ENCODE data around the gene RNF144B. TPM values are rescaled to one million over a fixed set of nuclear protein-coding genes. Genes with fewer than 3 reads are reported as not detected.

Gene RNF144B
- total and polyA plus RNA-seq, 2 donors: 6.1 to 24.1 TPM

DNA sequence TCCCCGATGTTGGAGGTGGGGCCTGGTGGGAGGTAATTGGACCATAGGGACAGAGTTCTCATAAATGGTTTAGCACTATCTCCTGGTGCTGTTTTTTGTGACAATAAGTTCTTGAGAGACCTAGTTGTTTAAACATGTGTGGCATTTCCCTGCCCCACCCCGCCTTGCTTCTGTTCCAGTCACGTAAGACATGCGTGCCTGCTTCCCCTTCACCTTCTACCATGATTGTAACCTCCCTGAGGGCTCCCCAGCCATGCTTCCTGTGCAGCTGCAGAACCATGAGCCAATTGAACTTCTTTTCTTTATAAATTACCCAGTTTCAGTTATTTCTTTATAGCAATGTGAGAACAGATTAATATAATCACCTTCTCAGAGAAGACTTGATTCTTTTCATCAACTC lies 2.5 kb upstream of the RNF144B start:
- Histone ChIP-seq H3K9me3 (ENCODE audit: control insufficient read depth in 2 of 2, insufficient read depth in 1 of 2, low read length in 1 of 2) (no peaks in the 10 kb centered on the region), H3K36me3 (ENCODE audit: control insufficient read depth in 2 of 2, insufficient read depth in 2 of 2, low read length in 1 of 2) (no peaks in the 10 kb centered on the region), H3K27ac (ENCODE audit: low read depth in 1 of 2, low read length in 1 of 2) (no peak overlapping the region), H3K27me3 (ENCODE audit: control insufficient read depth in 2 of 2, insufficient read depth in 1 of 2, low read length in 1 of 2) (no peaks in the 10 kb centered on the region), H3K4me3 (ENCODE audit: low read length in 2 of 2) (no peak overlapping the region), H3K4me1 (ENCODE audit: control insufficient read depth in 2 of 2, insufficient read depth in 2 of 2, low read length in 2 of 2) (peaks cover 3 to 8% of the 10 kb centered on the region in 2 donors)
- no peak for DNase-seq (ENCODE audit: low read depth in 6 of 9, low spot score in 9 of 9)
- WGBS: 95% methylated on average over 4 of the region's 4 CpGs

DNA sequence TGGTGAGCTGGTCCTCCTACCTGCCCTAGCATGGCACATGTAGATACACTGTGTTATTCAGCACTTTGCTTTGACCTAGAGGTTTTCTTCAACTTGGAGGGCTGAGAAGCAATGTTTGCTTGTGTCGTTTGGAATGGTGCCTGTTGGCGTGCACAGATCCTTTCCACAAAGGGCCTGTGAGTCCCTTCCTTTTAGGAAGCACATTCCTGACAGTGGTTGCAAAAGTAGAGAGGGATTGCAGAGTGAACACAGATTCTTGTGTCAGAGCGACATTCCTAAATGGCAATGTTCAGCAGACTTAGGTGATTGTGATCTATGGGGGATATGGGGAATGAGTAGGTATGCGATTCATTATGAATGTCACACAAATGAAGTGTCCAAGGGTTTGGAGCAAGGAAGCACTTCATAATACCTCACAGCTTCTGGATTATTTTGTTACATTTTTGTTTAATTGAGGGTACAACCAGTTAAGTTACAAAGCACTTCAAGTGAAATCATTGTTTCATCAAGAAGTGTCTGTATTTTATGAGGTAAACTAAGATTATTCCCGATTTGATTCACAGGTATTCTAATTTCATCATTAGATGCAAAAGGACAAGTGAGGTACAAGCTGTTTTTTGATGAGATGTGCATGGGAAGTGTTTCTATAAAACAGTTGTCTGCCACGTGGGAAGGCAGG lies 713 bp upstream of the RNF144B start:
- Histone ChIP-seq H3K27me3 (ENCODE audit: control insufficient read depth in 2 of 2, insufficient read depth in 1 of 2, low read length in 1 of 2) (no peaks in the 10 kb centered on the region), H3K36me3 (ENCODE audit: control insufficient read depth in 2 of 2, insufficient read depth in 2 of 2, low read length in 1 of 2) (no peaks in the 10 kb centered on the region), H3K9me3 (ENCODE audit: control insufficient read depth in 2 of 2, insufficient read depth in 1 of 2, low read length in 1 of 2) (no peaks in the 10 kb centered on the region), H3K27ac (ENCODE audit: low read depth in 1 of 2, low read length in 1 of 2) (peak overlapping the region in 1 of 2 donors; percentile 79), H3K4me1 (ENCODE audit: control insufficient read depth in 2 of 2, insufficient read depth in 2 of 2, low read length in 2 of 2) (peaks cover 3 to 8% of the 10 kb centered on the region in 2 donors), H3K4me3 (ENCODE audit: low read length in 2 of 2) (peak overlapping the region in 1 of 2 donors; percentile 93)
- 67% methylated on average over 6 of the region's 6 CpGs for WGBS
- DNase-seq (ENCODE audit: low read depth in 6 of 9, low spot score in 9 of 9): no peak

GRCh38 chr6:18388271-18388670 lies 1.1 kb downstream of the RNF144B start:
- H3K36me3 ChIP-seq (ENCODE audit: control insufficient read depth in 2 of 2, insufficient read depth in 2 of 2, low read length in 1 of 2): no peaks in the 10 kb centered on the region
- peak overlapping the region; percentile 13 to 27 for H3K27ac ChIP-seq (ENCODE audit: low read depth in 1 of 2, low read length in 1 of 2)
- DNase-seq (ENCODE audit: low read depth in 6 of 9, low spot score in 9 of 9): no peak
- no peaks in the 10 kb centered on the region for H3K9me3 ChIP-seq (ENCODE audit: control insufficient read depth in 2 of 2, insufficient read depth in 1 of 2, low read length in 1 of 2)
- H3K4me1 ChIP-seq (ENCODE audit: control insufficient read depth in 2 of 2, insufficient read depth in 2 of 2, low read length in 2 of 2): peaks cover 3 to 8% of the 10 kb centered on the region in 2 donors
- H3K4me3 ChIP-seq (ENCODE audit: low read length in 2 of 2): peak overlapping the region; percentile 60 to 93
- 7% methylated on average over 3 of the region's 3 CpGs for WGBS
- no peaks in the 10 kb centered on the region for H3K27me3 ChIP-seq (ENCODE audit: control insufficient read depth in 2 of 2, insufficient read depth in 1 of 2, low read length in 1 of 2)

- no peaks in the 10 kb centered on the region for H3K9me3 ChIP-seq (ENCODE audit: control insufficient read depth in 2 of 2, insufficient read depth in 1 of 2, low read length in 1 of 2)
- DNase-seq (ENCODE audit: low read depth in 6 of 9, low spot score in 9 of 9): no peak
- H3K4me3 ChIP-seq (ENCODE audit: low read length in 2 of 2): peak overlapping the region; percentile 4 to 93
- H3K27ac ChIP-seq (ENCODE audit: low read depth in 1 of 2, low read length in 1 of 2): no peak overlapping the region
- no peaks in the 10 kb centered on the region for H3K27me3 ChIP-seq (ENCODE audit: control insufficient read depth in 2 of 2, insufficient read depth in 1 of 2, low read length in 1 of 2)
- 80% methylated on average over 1 of the region's 1 CpG for WGBS
- no peaks in the 10 kb centered on the region for H3K36me3 ChIP-seq (ENCODE audit: control insufficient read depth in 2 of 2, insufficient read depth in 2 of 2, low read length in 1 of 2)
- peaks cover 3 to 8% of the 10 kb centered on the region in 2 donors for H3K4me1 ChIP-seq (ENCODE audit: control insufficient read depth in 2 of 2, insufficient read depth in 2 of 2, low read length in 2 of 2)
Observed at GRCh38 chr6:18388942-18389341, 1.8 kb downstream of the RNF144B start.

DNA sequence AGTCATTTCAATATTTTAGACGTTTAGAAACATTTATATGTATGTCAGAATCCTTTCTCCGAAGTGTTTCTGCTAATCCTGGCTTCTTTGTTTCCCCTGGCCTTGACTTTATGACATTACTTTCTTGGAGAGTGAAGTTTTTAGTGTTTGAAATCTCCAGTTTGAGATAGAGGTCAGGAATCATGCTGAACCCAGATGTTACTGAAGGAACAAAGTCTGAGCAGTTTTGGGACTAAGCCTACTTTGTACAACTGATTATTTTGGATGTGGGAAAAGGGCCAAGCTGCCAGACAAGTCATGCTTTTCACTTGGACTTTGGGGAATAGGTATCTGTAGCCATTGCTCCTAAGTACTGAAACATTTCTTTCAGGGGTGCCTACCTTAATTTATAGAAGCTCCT lies 2.3 kb downstream of the RNF144B start:
- no peak for DNase-seq (ENCODE audit: low read depth in 6 of 9, low spot score in 9 of 9)
- 44% methylated on average over 2 of the region's 2 CpGs for WGBS
- H3K27ac ChIP-seq (ENCODE audit: low read depth in 1 of 2, low read length in 1 of 2): no peak overlapping the region
- H3K36me3 ChIP-seq (ENCODE audit: control insufficient read depth in 2 of 2, insufficient read depth in 2 of 2, low read length in 1 of 2): no peaks in the 10 kb centered on the region
- no peaks in the 10 kb centered on the region for H3K9me3 ChIP-seq (ENCODE audit: control insufficient read depth in 2 of 2, insufficient read depth in 1 of 2, low read length in 1 of 2)
- H3K4me3 ChIP-seq (ENCODE audit: low read length in 2 of 2): no peak overlapping the region
- no peaks in the 10 kb centered on the region for H3K27me3 ChIP-seq (ENCODE audit: control insufficient read depth in 2 of 2, insufficient read depth in 1 of 2, low read length in 1 of 2)
- H3K4me1 ChIP-seq (ENCODE audit: control insufficient read depth in 2 of 2, insufficient read depth in 2 of 2, low read length in 2 of 2): peaks cover 3 to 8% of the 10 kb centered on the region in 2 donors

DNA sequence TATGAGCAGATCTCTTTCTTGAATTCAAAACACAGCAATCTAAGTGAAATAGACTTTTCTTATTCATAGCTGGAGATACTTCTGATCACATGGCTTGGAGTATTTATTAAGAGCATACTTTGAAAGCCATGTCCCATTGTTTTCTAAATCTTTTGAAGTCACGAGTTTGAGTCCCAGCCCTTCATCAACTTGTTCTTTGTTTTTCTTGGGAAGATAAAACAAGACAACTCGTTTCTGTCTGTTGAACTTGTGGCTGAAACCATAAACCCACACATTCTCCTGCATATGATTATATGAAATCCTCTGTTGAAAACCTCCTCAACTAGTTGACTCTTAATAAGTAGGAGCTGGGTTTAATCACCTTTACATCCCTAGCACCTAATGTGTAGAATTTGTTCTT lies 3.3 kb downstream of the RNF144B start:
- H3K9me3 ChIP-seq (ENCODE audit: control insufficient read depth in 2 of 2, insufficient read depth in 1 of 2, low read length in 1 of 2): no peaks in the 10 kb centered on the region
- peaks cover 3 to 8% of the 10 kb centered on the region in 2 donors for H3K4me1 ChIP-seq (ENCODE audit: control insufficient read depth in 2 of 2, insufficient read depth in 2 of 2, low read length in 2 of 2)
- H3K27me3 ChIP-seq (ENCODE audit: control insufficient read depth in 2 of 2, insufficient read depth in 1 of 2, low read length in 1 of 2): no peaks in the 10 kb centered on the region
- H3K36me3 ChIP-seq (ENCODE audit: control insufficient read depth in 2 of 2, insufficient read depth in 2 of 2, low read length in 1 of 2): no peaks in the 10 kb centered on the region
- H3K4me3 ChIP-seq (ENCODE audit: low read length in 2 of 2): no peak overlapping the region
- no peak for DNase-seq (ENCODE audit: low read depth in 6 of 9, low spot score in 9 of 9)
- 52% methylated on average over 2 of the region's 2 CpGs for WGBS
- no peak overlapping the region for H3K27ac ChIP-seq (ENCODE audit: low read depth in 1 of 2, low read length in 1 of 2)

DNA sequence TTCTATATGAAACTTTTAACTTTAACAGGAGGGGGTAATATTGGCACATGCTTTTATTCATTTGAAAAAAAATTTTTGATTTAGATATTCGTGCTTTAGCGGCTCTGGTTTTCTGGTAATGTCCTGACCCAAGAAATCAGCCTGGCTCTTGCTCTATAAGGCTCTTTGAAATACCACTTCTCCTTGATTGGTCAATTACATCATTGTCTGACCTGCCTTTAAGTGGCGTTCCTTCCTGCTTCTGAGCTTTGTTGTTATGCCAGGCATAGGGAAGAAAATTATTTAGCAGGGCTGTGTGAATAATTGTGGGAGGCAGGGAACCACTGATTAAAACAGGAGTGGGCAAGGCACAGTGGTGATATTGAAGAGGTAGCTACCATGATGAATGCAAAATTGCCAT lies 3.9 kb downstream of the RNF144B start:
- no peak for DNase-seq (ENCODE audit: low read depth in 6 of 9, low spot score in 9 of 9)
- H3K27ac ChIP-seq (ENCODE audit: low read depth in 1 of 2, low read length in 1 of 2): no peak overlapping the region
- H3K36me3 ChIP-seq (ENCODE audit: control insufficient read depth in 2 of 2, insufficient read depth in 2 of 2, low read length in 1 of 2): no peaks in the 10 kb centered on the region
- no peaks in the 10 kb centered on the region for H3K9me3 ChIP-seq (ENCODE audit: control insufficient read depth in 2 of 2, insufficient read depth in 1 of 2, low read length in 1 of 2)
- H3K4me3 ChIP-seq (ENCODE audit: low read length in 2 of 2): no peak overlapping the region
- peaks cover 3 to 8% of the 10 kb centered on the region in 2 donors for H3K4me1 ChIP-seq (ENCODE audit: control insufficient read depth in 2 of 2, insufficient read depth in 2 of 2, low read length in 2 of 2)
- WGBS: 95% methylated on average over 3 of the region's 3 CpGs
- H3K27me3 ChIP-seq (ENCODE audit: control insufficient read depth in 2 of 2, insufficient read depth in 1 of 2, low read length in 1 of 2): no peaks in the 10 kb centered on the region

DNA sequence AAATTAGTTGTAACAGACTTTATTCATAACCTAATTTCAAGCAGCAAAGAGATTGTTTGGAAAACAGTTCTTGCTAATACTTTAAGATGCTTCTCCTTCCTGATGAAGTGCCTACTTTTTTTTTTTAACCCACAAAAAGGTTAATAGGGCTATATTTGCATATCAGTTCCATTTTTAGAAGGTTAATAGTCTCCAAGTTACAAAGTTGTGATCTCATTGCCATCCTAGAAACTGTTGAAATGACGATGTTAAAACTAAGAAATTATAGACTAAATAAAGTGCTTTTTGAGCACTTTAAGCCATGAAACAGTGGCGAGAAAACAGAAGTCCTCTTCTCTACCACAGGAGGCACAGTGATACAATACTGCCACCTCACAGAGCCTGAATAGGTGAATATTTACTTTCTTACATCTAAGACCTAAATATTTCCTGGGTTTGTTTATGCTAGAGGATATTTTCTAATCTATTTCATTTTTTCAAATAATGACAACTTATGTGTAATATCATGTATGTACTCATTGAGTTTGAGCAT lies 5.3 kb downstream of the RNF144B start:
- Histone ChIP-seq H3K4me1 (ENCODE audit: control insufficient read depth in 2 of 2, insufficient read depth in 2 of 2, low read length in 2 of 2) (peaks cover 0 to 4% of the 10 kb centered on the region in 2 donors), H3K36me3 (ENCODE audit: control insufficient read depth in 2 of 2, insufficient read depth in 2 of 2, low read length in 1 of 2) (no peaks in the 10 kb centered on the region), H3K4me3 (ENCODE audit: low read length in 2 of 2) (no peak overlapping the region), H3K27me3 (ENCODE audit: control insufficient read depth in 2 of 2, insufficient read depth in 1 of 2, low read length in 1 of 2) (no peaks in the 10 kb centered on the region), H3K9me3 (ENCODE audit: control insufficient read depth in 2 of 2, insufficient read depth in 1 of 2, low read length in 1 of 2) (no peaks in the 10 kb centered on the region), H3K27ac (ENCODE audit: low read depth in 1 of 2, low read length in 1 of 2) (no peak overlapping the region)
- DNase-seq (ENCODE audit: low read depth in 6 of 9, low spot score in 9 of 9): no peak
- 94% methylated on average over 2 of the region's 2 CpGs for WGBS

DNA sequence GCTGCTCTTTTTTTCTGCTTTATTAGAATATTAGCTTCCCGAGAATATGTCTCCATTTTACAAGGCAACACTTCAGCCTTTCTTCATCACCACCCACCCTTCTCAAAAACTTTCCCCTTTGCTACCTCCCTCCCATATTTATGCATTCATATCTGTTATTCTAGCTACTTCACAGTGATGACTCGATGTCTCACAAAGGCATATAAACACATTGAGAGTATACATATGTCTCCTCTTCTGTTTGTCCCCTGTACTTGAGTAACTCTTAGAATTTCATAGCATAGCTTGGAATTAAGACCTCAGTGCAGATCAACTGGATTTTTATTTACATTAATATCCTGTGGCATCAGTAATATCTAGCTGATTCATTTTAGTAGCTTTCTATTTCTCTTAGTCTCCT lies 6.5 kb downstream of the RNF144B start:
- no peak for DNase-seq (ENCODE audit: low read depth in 6 of 9, low spot score in 9 of 9)
- Histone ChIP-seq H3K27me3 (ENCODE audit: control insufficient read depth in 2 of 2, insufficient read depth in 1 of 2, low read length in 1 of 2) (no peaks in the 10 kb centered on the region), H3K27ac (ENCODE audit: low read depth in 1 of 2, low read length in 1 of 2) (no peak overlapping the region), H3K9me3 (ENCODE audit: control insufficient read depth in 2 of 2, insufficient read depth in 1 of 2, low read length in 1 of 2) (no peaks in the 10 kb centered on the region), H3K4me1 (ENCODE audit: control insufficient read depth in 2 of 2, insufficient read depth in 2 of 2, low read length in 2 of 2) (no peaks in the 10 kb centered on the region), H3K36me3 (ENCODE audit: control insufficient read depth in 2 of 2, insufficient read depth in 2 of 2, low read length in 1 of 2) (no peaks in the 10 kb centered on the region), H3K4me3 (ENCODE audit: low read length in 2 of 2) (no peak overlapping the region)
- WGBS: 99% methylated on average over 2 of the region's 2 CpGs
